Activated CD8-positive, alpha-beta memory T cell treated with anti-CD3 and anti-CD28 coated beads, Interleukin-2, amount 50 U/mL, for 1 hour (primary cell): ENCODE measurements around the gene ZNF311.
"Not testable (repeated sequence)": the region's sequence is repeated elsewhere in the genome, so short reads cannot be mapped to it uniquely, and the experiment has no call there.

Experiments
- DNase-seq: peaks from one replicate; pipeline ENCODE4 v3.0.0-alpha.2; 2020; ENCODE audit errors: extremely low read depth

The ZNF311 gene

GRCh38 chr6:28953585-28954258, 51.4 kb downstream of the ZNF311 start:
- DNase-seq = no peak

GRCh38 chr6:28953039-28953584, 52.0 kb downstream of the ZNF311 start:
- DNase-seq = peak; percentile 12

GRCh38 chr6:28949656-28950195, 55.4 kb downstream of the ZNF311 start:
- DNase-seq = not testable (repeated sequence)

GRCh38 chr6:28948782-28949486, 56.2 kb downstream of the ZNF311 start:
- DNase-seq = no peak

- no peak for DNase-seq
These were observed 57.3 kb downstream of the ZNF311 start for GRCh38 chr6:28947831-28948270.

- DNase-seq = no peak
These were observed 57.9 kb downstream of the ZNF311 start for GRCh38 chr6:28947067-28947765.

- DNase-seq = no peak
These were observed 59.8 kb downstream of the ZNF311 start for GRCh38 chr6:28945349-28945748.
